GM19035 (cell line): ENCODE data around the gene MIDN.

ENCODE experiments used
- ATAC-seq: cut with Tn5 transposase; IDR thresholded peaks from one replicate; pipeline ENCODE4 v1.9.1; 2021; ENCODE audit not compliant: unreplicated experiment

MIDN gene

DNA sequence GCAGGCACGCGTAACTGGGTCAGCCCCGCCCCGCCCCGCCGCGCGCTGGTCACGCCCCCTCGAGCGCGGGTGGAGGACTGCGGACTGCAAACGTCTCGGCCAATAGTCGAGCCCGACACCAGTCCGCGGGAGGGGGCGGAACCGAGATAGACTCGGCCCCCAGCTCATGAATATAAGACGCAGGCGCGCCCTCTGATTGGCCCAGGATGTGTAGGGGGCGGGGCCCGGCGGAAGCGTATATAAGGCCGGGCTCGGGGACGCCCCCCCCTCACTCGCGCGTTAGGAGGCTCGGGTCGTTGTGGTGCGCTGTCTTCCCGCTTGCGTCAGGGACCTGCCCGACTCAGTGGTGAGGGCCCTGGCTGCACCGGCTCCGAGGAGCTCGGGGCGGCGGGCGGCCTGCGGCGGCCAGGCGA lies 20.7 kb downstream of the MIDN start, which contains the start of gene CIRBP:
TSS of gene CIRBP (plus strand) at position 268 of the 413 bp plus-strand sequence. CDS start 1,602 bp downstream, outside the sequence.
- ATAC-seq, result peak; percentile 67

GRCh38 chr19:1269478-1270212 lies 21.3 kb downstream of the MIDN start:
- ATAC-seq, result peak; percentile 28

DNA sequence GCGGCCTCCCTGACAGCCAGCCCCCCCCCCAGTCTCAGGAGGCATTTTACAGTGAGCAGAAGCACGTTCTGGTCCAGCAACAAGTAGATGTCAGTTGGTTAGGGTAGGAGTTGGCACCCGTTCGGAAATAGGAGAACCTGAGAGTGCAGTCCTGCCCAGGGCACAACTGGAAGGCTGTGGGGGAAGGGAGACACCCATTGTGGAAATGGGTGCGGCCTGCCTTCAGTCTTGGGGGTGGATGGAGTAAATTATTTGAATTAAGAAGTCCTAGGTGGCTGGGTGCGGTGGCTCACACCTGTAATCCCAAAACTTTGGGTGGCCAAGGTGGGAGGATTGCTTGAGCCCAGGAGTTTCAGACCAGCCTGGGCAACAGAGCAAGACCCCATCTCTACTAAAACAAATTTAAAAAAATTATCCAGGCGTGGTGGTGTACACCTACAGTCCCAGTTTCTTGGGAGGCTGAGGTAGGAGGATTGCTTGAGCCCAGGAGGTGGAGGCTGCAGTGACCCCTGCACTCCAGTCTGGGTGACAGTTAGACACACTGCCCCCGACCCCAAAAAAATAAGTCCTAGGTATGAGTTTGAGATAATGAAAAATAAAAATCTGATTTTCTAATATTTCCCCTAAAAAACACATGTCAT lies 21.9 kb downstream of the MIDN start:
- no peak for ATAC-seq

GRCh38 chr19:1270854-1271527 lies 22.6 kb downstream of the MIDN start:
- no peak for ATAC-seq

- ATAC-seq, result no peak
These were observed 23.4 kb downstream of the MIDN start for GRCh38 chr19:1271528-1272422.

GRCh38 chr19:1272423-1273262 lies 24.3 kb downstream of the MIDN start:
- ATAC-seq, result no peak

GRCh38 chr19:1273263-1274041 lies 25.1 kb downstream of the MIDN start:
- ATAC-seq, result no peak

DNA sequence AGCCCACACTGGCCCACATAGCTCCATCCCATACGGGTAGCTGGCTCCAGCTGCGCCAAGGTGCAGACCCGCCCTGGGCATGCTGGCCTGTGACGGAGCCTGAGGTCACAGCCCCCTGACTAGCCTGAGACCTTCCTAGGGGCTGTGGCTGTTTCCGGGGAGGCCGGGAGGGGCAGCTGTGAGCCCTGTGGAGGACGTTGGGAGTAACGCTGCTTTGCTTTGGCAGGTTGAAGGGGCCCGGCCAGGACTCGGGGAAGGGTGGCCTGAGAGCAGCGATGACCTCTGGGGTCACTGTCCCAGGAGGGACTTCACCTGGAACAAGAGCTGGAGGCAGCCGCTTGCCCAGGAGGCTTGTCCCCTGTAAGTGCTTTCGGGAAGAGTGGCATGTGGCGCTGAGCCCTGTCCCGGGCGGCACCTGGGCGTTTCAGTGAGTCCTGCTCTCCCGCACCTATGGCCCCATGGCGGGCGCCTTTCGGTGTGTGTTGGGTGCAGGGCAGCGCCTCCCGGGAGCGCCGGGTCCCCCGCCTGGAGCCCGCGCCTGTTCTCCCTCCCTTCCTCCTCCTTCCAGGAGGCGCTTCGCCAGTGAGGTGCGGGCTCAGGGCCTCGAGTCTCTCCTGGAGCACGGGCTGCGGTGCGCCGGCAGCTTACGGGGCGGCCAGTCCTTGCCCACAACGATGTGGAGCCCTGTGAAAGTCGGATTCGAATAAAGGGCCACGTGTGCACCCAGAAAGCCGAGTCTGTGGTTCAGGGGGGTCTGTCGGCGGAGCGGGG lies 25.9 kb downstream of the MIDN start:
- no peak for ATAC-seq

- ATAC-seq, result no peak
These were observed 26.5 kb downstream of the MIDN start for GRCh38 chr19:1274852-1275259.

DNA sequence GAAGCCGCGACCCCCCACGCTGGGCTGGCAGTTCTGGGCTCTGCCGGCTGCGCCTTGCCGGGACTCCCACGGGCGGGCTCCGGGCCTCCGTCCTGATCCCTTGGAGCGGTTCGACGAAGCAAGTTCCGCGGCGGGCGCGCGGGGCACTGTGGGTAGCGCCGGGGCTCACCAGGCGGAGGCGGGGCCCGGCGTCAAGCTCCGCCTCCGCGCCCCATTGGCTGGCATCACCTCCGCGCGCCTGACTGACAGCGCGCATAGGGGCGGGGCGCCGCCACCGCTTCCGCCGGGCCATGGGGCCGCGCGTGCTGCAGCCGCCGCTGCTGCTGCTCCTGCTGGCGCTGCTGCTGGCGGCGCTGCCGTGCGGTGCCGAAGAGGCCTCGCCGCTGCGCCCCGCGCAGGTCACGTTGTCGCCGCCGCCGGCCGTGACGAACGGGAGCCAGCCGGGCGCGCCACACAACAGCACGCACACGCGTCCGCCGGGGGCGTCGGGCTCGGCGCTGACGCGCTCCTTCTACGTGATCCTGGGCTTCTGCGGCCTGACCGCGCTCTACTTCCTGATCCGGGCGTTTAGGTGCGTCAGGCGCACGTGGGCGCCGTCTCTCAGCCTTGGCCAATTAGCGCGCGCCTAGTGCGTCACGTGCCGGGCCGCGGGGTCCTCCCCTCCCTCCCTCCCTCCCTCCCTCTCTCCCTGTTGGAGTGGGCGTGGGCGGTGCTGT lies 27.0 kb downstream of the MIDN start, which contains the start of gene FAM174C:
TSS of gene FAM174C (plus strand) at position 271 of the 716 bp plus-strand sequence. CDS start at position 291, 20 bp downstream.
- ATAC-seq, result peak; percentile 75

DNA sequence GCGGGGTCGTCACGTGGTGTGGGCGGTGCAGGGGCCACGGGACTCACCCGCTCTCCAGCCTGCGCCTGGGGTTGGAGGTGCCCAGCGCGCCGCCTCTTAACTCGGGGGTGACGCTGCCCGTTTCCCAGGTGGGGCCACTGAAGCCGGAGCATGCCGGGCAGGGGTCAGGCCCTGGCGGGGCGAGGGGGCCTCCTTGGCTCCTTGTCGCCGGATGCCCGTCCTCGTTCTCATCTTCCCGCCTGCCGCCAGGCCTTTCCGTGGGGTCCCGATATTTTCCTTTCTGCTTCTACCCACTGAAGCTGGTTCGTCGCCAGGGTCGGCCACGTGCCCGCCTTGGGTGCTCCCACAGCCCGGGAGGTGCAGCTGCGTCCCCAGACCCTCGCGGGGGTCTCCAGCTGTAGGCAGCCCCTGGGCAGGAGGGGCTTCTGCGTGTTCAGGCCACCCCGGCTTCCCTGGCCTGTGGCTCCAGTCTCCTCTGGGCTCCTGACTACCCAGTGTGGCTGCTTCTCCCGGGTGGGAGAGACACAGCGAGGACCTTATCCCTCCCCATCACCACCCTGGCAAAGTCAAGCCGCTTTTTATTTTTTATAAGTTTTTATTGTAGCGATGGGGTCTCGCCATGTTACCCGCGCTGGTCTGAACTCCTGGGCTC lies 27.7 kb downstream of the MIDN start:
- ATAC-seq, result no peak

GRCh38 chr19:1276628-1277022 lies 28.2 kb downstream of the MIDN start:
- no peak for ATAC-seq

DNA sequence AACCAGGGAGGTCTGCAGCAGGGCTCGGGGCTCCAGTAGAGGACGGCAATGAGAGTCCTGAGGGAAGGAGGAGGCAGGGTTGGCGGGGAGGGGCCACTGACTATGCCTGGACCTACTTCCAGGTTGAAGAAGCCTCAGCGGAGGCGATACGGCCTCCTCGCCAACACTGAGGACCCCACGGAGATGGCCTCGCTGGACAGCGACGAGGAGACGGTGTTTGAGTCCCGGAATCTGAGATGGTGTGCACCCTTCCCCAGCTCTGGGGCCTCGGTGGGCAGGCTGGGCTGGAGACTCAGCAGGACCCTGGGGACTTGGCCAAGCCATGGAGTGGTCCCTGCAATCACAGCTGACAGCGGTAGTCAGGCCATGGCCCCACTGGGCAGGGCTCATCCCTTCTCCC lies 28.7 kb downstream of the MIDN start:
- no peak for ATAC-seq

GRCh38 chr19:1278074-1278473 lies 29.7 kb downstream of the MIDN start:
- no peak for ATAC-seq

GRCh38 chr19:1278713-1279660 lies 30.6 kb downstream of the MIDN start:
- no peak for ATAC-seq

- ATAC-seq, result no peak
These were observed 31.5 kb downstream of the MIDN start for GRCh38 chr19:1279782-1280341.
